Endodermal cell (in vitro differentiated cells): ENCODE measurements around the gene PLEKHG5. TPM values are rescaled to one million over a fixed set of nuclear protein-coding genes. Genes with fewer than 3 reads are reported as not detected.

Experiments
- DNase-seq: peaks from one replicate; pipeline ENCODE4 v3.0.0-alpha.2; 2017
- H3K27ac ChIP-seq: 2 replicates; pipeline ENCODE4 v1.5.1; 2013; ENCODE audit warnings: mild to moderate bottlenecking, low read depth, low read length, moderate library complexity
- H3K27me3 ChIP-seq: 2 replicates; pipeline ENCODE4 v1.6.1; 2013; ENCODE audit warnings: mild to moderate bottlenecking, low read length, moderate library complexity; ENCODE audit not compliant: insufficient read depth, control insufficient read depth, poor library complexity, severe bottlenecking
- H3K36me3 ChIP-seq: 2 replicates; pipeline ENCODE4 v1.7.0; 2013; ENCODE audit warnings: mild to moderate bottlenecking, low read length, moderate library complexity; ENCODE audit not compliant: control insufficient read depth, insufficient read depth
- H3K4me1 ChIP-seq: one replicate; pipeline ENCODE4 v1.7.0; 2013; ENCODE audit warnings: low read length; ENCODE audit not compliant: control insufficient read depth, insufficient read depth
- H3K4me3 ChIP-seq: 2 replicates; pipeline ENCODE4 v1.5.1; 2013; ENCODE audit warnings: mild to moderate bottlenecking, low read length, moderate library complexity
- H3K9ac ChIP-seq: 2 replicates; pipeline ENCODE4 v1.6.1; 2013; ENCODE audit warnings: mild to moderate bottlenecking, low read length, moderate library complexity; ENCODE audit not compliant: poor library complexity, severe bottlenecking; ENCODE audit errors: extremely low read depth
- H3K9me3 ChIP-seq: 2 replicates; pipeline ENCODE4 v1.6.1; 2013; ENCODE audit warnings: mild to moderate bottlenecking, low read length, moderate library complexity; ENCODE audit not compliant: control insufficient read depth
- H3K27ac Mint-ChIP-seq: 2 replicates; pipeline ENCODE4 v1.8.0; 2020; ENCODE audit warnings: mixed read lengths
- H3K27me3 Mint-ChIP-seq: 2 replicates; pipeline ENCODE4 v1.8.0; 2021; ENCODE audit warnings: mild to moderate bottlenecking, mixed read lengths; ENCODE audit not compliant: insufficient read depth
- H3K36me3 Mint-ChIP-seq: 2 replicates; pipeline ENCODE4 v1.8.0; 2020; ENCODE audit warnings: low read depth, mixed read lengths
- H3K4me1 Mint-ChIP-seq: 2 replicates; pipeline ENCODE4 v1.8.0; 2020; ENCODE audit warnings: mixed read lengths
- H3K4me3 Mint-ChIP-seq: 2 replicates; pipeline ENCODE4 v1.8.0; 2020; ENCODE audit warnings: mild to moderate bottlenecking, moderate library complexity, mixed read lengths
- H3K9me3 Mint-ChIP-seq: 2 replicates; pipeline ENCODE4 v1.8.0; 2020; ENCODE audit warnings: mild to moderate bottlenecking, mixed read lengths
- CTCF ChIP-seq: fragments of 200-600 bp; sonication (generic); conservative IDR thresholded peaks from 2 replicates; pipeline ENCODE4 v1.5.0; 2021; ENCODE audit warnings: antibody characterized with exemption, mild to moderate bottlenecking
- WGBS, 2 experiments: methylation state at CpG; one replicate each; pipeline versions ENCODE4 v1.1.5 to v1.1.7; 2013; ENCODE audit warnings: missing lambda C conversion rate in 2 of 2, mixed read lengths in 1 of 2; ENCODE audit not compliant: insufficient coverage in 1 of 2, insufficient read length in 1 of 2; 5-methylcytosine and 5-hydroxymethylcytosine counted together
- total RNA-seq, 2 donors: library from RNA; stranded (reverse); fragmentation: NEBNext Ultra II Directional in 1 of 2; extraction: Animal tissue kit (Norgen Biotek cat#: 25700) in 1 of 2; gene quantifications; 2 replicates in 1 of 2; 3 replicates in 1 of 2; pipeline ENCODE4 v1.2.1, GENCODE V29; 2021

Gene PLEKHG5
- total RNA-seq, 2 donors from 2014 or later = 32.6 to 38.8 TPM

GRCh38 chr1:6531996-6532395 is 40.5 kb upstream of the PLEKHG5 start:
- H3K4me3 ChIP-seq = no peak overlapping the region
- no peaks in the 10 kb centered on the region for H3K9me3 ChIP-seq
- no peaks in the 10 kb centered on the region for H3K27me3 ChIP-seq
- no peaks in the 10 kb centered on the region for H3K4me1 ChIP-seq
- Mint-ChIP-seq H3K4me3 (no peak overlapping the region), H3K36me3 (peaks cover 70% of the 10 kb centered on the region), H3K27ac (no peak overlapping the region), H3K27me3 (no peaks in the 10 kb centered on the region), H3K4me1 (peaks cover 2% of the 10 kb centered on the region), H3K9me3 (no peaks in the 10 kb centered on the region)
- no peak for TF ChIP-seq CTCF
- 94 to 96% methylated on average over 3 to 5 of the region's 5 CpGs for WGBS, 2 experiments
- H3K27ac ChIP-seq = no peak overlapping the region
- H3K9ac ChIP-seq = no peak overlapping the region
- H3K36me3 ChIP-seq = peaks cover 69% of the 10 kb centered on the region
- DNase-seq = no peak

- Mint-ChIP-seq H3K27ac (no peak overlapping the region), H3K27me3 (no peaks in the 10 kb centered on the region), H3K36me3 (peaks cover 77% of the 10 kb centered on the region), H3K4me1 (no peaks in the 10 kb centered on the region), H3K4me3 (no peak overlapping the region), H3K9me3 (no peaks in the 10 kb centered on the region)
- H3K9ac ChIP-seq = no peak overlapping the region
- peaks cover 78% of the 10 kb centered on the region for H3K36me3 ChIP-seq
- H3K4me3 ChIP-seq = no peak overlapping the region
- no peak for TF ChIP-seq CTCF
- H3K27me3 ChIP-seq = no peaks in the 10 kb centered on the region
- H3K27ac ChIP-seq = no peak overlapping the region
- WGBS, 2 experiments = 95 to 96% methylated on average over 13 of the region's 13 CpGs
- no peaks in the 10 kb centered on the region for H3K9me3 ChIP-seq
- DNase-seq = no peak
- no peaks in the 10 kb centered on the region for H3K4me1 ChIP-seq
Measured at GRCh38 chr1:6530504-6531160, 39.2 kb upstream of the PLEKHG5 start.

- peaks cover 4% of the 10 kb centered on the region for H3K4me1 Mint-ChIP-seq
- no peaks in the 10 kb centered on the region for H3K9me3 Mint-ChIP-seq
- H3K36me3 ChIP-seq = peaks cover 80% of the 10 kb centered on the region
- no peaks in the 10 kb centered on the region for H3K4me1 ChIP-seq
- H3K9ac ChIP-seq = no peak overlapping the region
- H3K27me3 Mint-ChIP-seq = no peaks in the 10 kb centered on the region
- H3K9me3 ChIP-seq = no peaks in the 10 kb centered on the region
- no peak for TF ChIP-seq CTCF
- DNase-seq = no peak
- no peak overlapping the region for H3K4me3 Mint-ChIP-seq
- peaks cover 72% of the 10 kb centered on the region for H3K36me3 Mint-ChIP-seq
- 97% methylated on average over 5 to 7 of the region's 7 CpGs for WGBS, 2 experiments
- no peak overlapping the region for H3K4me3 ChIP-seq
- H3K27ac Mint-ChIP-seq = no peak overlapping the region
- no peak overlapping the region for H3K27ac ChIP-seq
- no peaks in the 10 kb centered on the region for H3K27me3 ChIP-seq
Measured at GRCh38 chr1:6528492-6528891, 37.0 kb upstream of the PLEKHG5 start.
